IMR-90 (cell line): ENCODE measurements around the gene IGFBP5. TPM values are rescaled to one million over a fixed set of nuclear protein-coding genes. Genes with fewer than 3 reads are reported as not detected.
A peak's percentile ranks its signal among the peaks of the same experiment; 100 is the strongest.

Experiments
- ATAC-seq: fragments of 200-7000 bp; cut with Tn5 transposase; 2 replicates; pipeline ENCODE4 v1.9.1; 2020; ENCODE audit warnings: low read depth, mild to moderate bottlenecking, moderate library complexity
- BruUV-seq: library from RNA; stranded (reverse); fragments of 400-500 nt; replicated peaks from 2 replicates; lab custom pipeline; 2021; lab: Mats Ljungman, UMichigan
- CTCF ChIA-PET: fragments of 300-600 bp; formaldehyde crosslinking; extraction: SDS; loops from one replicate; lab custom pipeline; 2021; ENCODE audit warnings: antibody characterized with exemption; lab: Yijun Ruan, JAX
- POLR2A ChIA-PET: fragments of 300-600 bp; sonication (Branson Sonifier 250); formaldehyde crosslinking; loops from one replicate; lab custom pipeline; 2022; ENCODE audit warnings: antibody characterized with exemption; ENCODE audit not compliant: unreplicated experiment; lab: Charles Lee
- DNase-seq: peaks from one replicate; pipeline ENCODE4 v3.0.0; 2013
- H2AFZ ChIP-seq: replicated peaks from 2 replicates; pipeline ENCODE3; 2013; ENCODE audit warnings: low read length, mild to moderate bottlenecking; ENCODE audit not compliant: poor library complexity
- H2AK5ac ChIP-seq: 2 replicates; pipeline ENCODE4 v1.6.1; 2013; ENCODE audit warnings: low read depth, low read length, inconsistent platforms
- H2AK9ac ChIP-seq: replicated peaks from 2 replicates; pipeline ENCODE3; 2013; ENCODE audit warnings: mild to moderate bottlenecking, low read depth, low read length, moderate library complexity; ENCODE audit not compliant: poor library complexity
- H2BK120ac ChIP-seq: 2 replicates; pipeline ENCODE4 v1.6.1; 2013; ENCODE audit warnings: low read depth, low read length, inconsistent platforms
- H2BK15ac ChIP-seq: 3 replicates; pipeline ENCODE4 v1.6.1; 2013; ENCODE audit warnings: low read depth, low read length, inconsistent platforms
- H2BK20ac ChIP-seq: 2 replicates; pipeline ENCODE4 v1.6.1; 2013; ENCODE audit warnings: low read depth, mild to moderate bottlenecking, inconsistent platforms, low read length, moderate library complexity
- H2BK5ac ChIP-seq: 2 replicates; pipeline ENCODE4 v1.6.1; 2013; ENCODE audit warnings: mild to moderate bottlenecking, low read depth, low read length, inconsistent platforms; ENCODE audit not compliant: poor library complexity, severe bottlenecking
- H3K14ac ChIP-seq: replicated peaks from 2 replicates; pipeline ENCODE4 v1.6.1; 2013; ENCODE audit warnings: low read depth, low read length, inconsistent platforms
- H3K18ac ChIP-seq: 2 replicates; pipeline ENCODE4 v1.6.1; 2013; ENCODE audit warnings: low read depth, low read length, control low read depth
- H3K23ac ChIP-seq: 2 replicates; pipeline ENCODE4 v1.6.1; 2013; ENCODE audit warnings: low read depth, low read length, inconsistent platforms
- H3K27ac ChIP-seq: 2 replicates; pipeline ENCODE4 v1.5.1; 2013; ENCODE audit warnings: mild to moderate bottlenecking, control low read depth, low read length; ENCODE audit not compliant: insufficient read depth
- H3K27me3 ChIP-seq: 2 replicates; pipeline ENCODE4 v1.6.1; 2013; ENCODE audit warnings: low read length; ENCODE audit not compliant: control insufficient read depth, insufficient read depth
- H3K36me3 ChIP-seq: 2 replicates; pipeline ENCODE4 v1.6.1; 2013; ENCODE audit warnings: low read length, mixed read lengths; ENCODE audit not compliant: control insufficient read depth, insufficient read depth
- H3K4ac ChIP-seq: 2 replicates; pipeline ENCODE4 v1.6.1; 2013; ENCODE audit warnings: low read depth, low read length, inconsistent platforms
- H3K4me1 ChIP-seq: 2 replicates; pipeline ENCODE4 v1.6.1; 2013; ENCODE audit warnings: low read length, mixed read lengths; ENCODE audit not compliant: control insufficient read depth, insufficient read depth
- H3K4me2 ChIP-seq: 2 replicates; pipeline ENCODE4 v1.6.1; 2013; ENCODE audit warnings: low read depth, mild to moderate bottlenecking, control low read depth, low read length, moderate library complexity
- H3K4me3 ChIP-seq: 2 replicates; pipeline ENCODE4 v1.5.1; 2013; ENCODE audit warnings: low read depth, mild to moderate bottlenecking, control low read depth, low read length, moderate library complexity; ENCODE audit not compliant: insufficient read depth
- H3K56ac ChIP-seq: 2 replicates; pipeline ENCODE4 v1.6.1; 2013; ENCODE audit warnings: low read length, inconsistent platforms; ENCODE audit not compliant: insufficient read depth; ENCODE audit errors: extremely low read depth
- H3K79me1 ChIP-seq, 2 experiments: 2 replicates each; pipeline ENCODE4 v1.6.1; 2013; ENCODE audit warnings: low read length in 2 of 2, inconsistent platforms in 1 of 2, low read depth in 1 of 2
- H3K9ac ChIP-seq: 2 replicates; pipeline ENCODE4 v1.6.1; 2013; ENCODE audit warnings: low read depth, low read length, control low read depth
- H3K9me1 ChIP-seq: 2 replicates; pipeline ENCODE4 v1.6.1; 2013; ENCODE audit warnings: low read length, inconsistent platforms; ENCODE audit not compliant: insufficient read depth
- H3K9me3 ChIP-seq: 2 replicates; pipeline ENCODE4 v1.6.1; 2013; ENCODE audit warnings: low read length; ENCODE audit not compliant: control insufficient read depth, insufficient read depth
- H4K20me1 ChIP-seq: 2 replicates; pipeline ENCODE4 v1.6.1; 2013; ENCODE audit warnings: low read length, inconsistent platforms; ENCODE audit not compliant: insufficient read depth
- H4K5ac ChIP-seq: 2 replicates; pipeline ENCODE4 v1.6.1; 2013; ENCODE audit warnings: mild to moderate bottlenecking, low read depth, low read length, control low read depth
- H4K8ac ChIP-seq, 2 experiments: 2 replicates each; pipeline ENCODE4 v1.6.1; 2013; ENCODE audit warnings: low read depth in 2 of 2, low read length in 2 of 2, control low read depth in 1 of 2, inconsistent platforms in 1 of 2
- H4K91ac ChIP-seq: 2 replicates; pipeline ENCODE4 v1.6.1; 2013; ENCODE audit warnings: low read depth, low read length, inconsistent platforms; ENCODE audit not compliant: insufficient read depth
- BHLHE40 ChIP-seq: fragments of 150-350 bp; IDR thresholded peaks from 2 replicates; pipeline ENCODE4 v1.6.1; 2016; ENCODE audit warnings: mild to moderate bottlenecking, low read depth, low read length
- CEBPB ChIP-seq: IDR thresholded peaks from 2 replicates; pipeline ENCODE4 v1.6.1; 2012; ENCODE audit warnings: low read depth, low read length, improper control_type of control experiment
- CHD1 ChIP-seq: IDR thresholded peaks from 2 replicates; pipeline ENCODE4 v1.6.1; 2012; ENCODE audit warnings: low read depth, low read length, improper control_type of control experiment
- FOS ChIP-seq: fragments of 150-350 bp; IDR thresholded peaks from 2 replicates; pipeline ENCODE4 v1.6.1; 2016; ENCODE audit warnings: low read depth, low read length
- MAZ ChIP-seq: IDR thresholded peaks from 2 replicates; pipeline ENCODE4 v1.6.1; 2012; ENCODE audit warnings: low read depth, mild to moderate bottlenecking, low read length, improper control_type of control experiment, moderate library complexity, borderline replicate concordance
- MXI1 ChIP-seq: IDR thresholded peaks from 2 replicates; pipeline ENCODE4 v1.6.1; 2012; ENCODE audit warnings: low read depth, mild to moderate bottlenecking, low read length, moderate library complexity, borderline replicate concordance
- RCOR1 ChIP-seq: IDR thresholded peaks from 2 replicates; pipeline ENCODE4 v1.6.1; 2012; ENCODE audit warnings: mild to moderate bottlenecking, low read length, improper control_type of control experiment; ENCODE audit not compliant: insufficient replicate concordance
- SMC3 ChIP-seq: fragments of 150-350 bp; IDR thresholded peaks from 2 replicates; pipeline ENCODE4 v1.6.1; 2016; ENCODE audit warnings: low read depth, mild to moderate bottlenecking, antibody characterized with exemption, low read length, moderate library complexity
- USF2 ChIP-seq: fragments of 150-350 bp; IDR thresholded peaks from 2 replicates; pipeline ENCODE4 v1.6.1; 2017; ENCODE audit warnings: mild to moderate bottlenecking, antibody characterized with exemption, low read length, low read depth
- WGBS, 2 experiments: methylation state at CpG; one replicate each; pipeline versions ENCODE4 v1.1.5 to v1.1.7; 2013; ENCODE audit warnings: missing lambda C conversion rate in 2 of 2; ENCODE audit not compliant: insufficient read length in 1 of 2; ENCODE audit errors: extremely low coverage in 2 of 2; 5-methylcytosine and 5-hydroxymethylcytosine counted together
- dilution Hi-C: fragments of 300-500 bp; cut with HindIII; formaldehyde crosslinking; loops from one replicate; pipeline ENCODE4 v1.14.3; 2018; ENCODE audit warnings: low sequenced_read_pairs; ENCODE audit not compliant: unreplicated experiment
- in situ Hi-C: fragments of 300-500 bp; cut with MboI; formaldehyde crosslinking; loops from 3 replicates; pipeline ENCODE4 v1.14.3; 2019; ENCODE audit warnings: low sequenced_read_pairs, inconsistent platforms, mixed read lengths
- intact Hi-C: fragments of 100-400 bp; cut with micrococcal nuclease; formaldehyde crosslinking; loops from 2 replicates; pipeline ENCODE4 v1.10.0; 2022
- polyA plus RNA-seq, 3 experiments: library from polyadenylated mRNA; depleted of rRNA; stranded (reverse); fragments of >200 nt; gene quantifications; 2 replicates each; pipeline ENCODE4 v1.2.3, GENCODE V29; 2012; ENCODE audit warnings: low replicate concordance in 1 of 3
- total RNA-seq: library from RNA; depleted of rRNA; stranded (reverse); fragments of >200 nt; gene quantifications from 2 replicates; pipeline ENCODE4 v1.2.3, GENCODE V29; 2012

The IGFBP5 gene
- total and polyA plus RNA-seq, 2 of the 4 experiments (the other 2 are of a cell fraction), result 392 to 1,339 TPM

- Histone ChIP-seq H3K9me3 (no peaks in the 10 kb centered on the region), H2BK15ac (peak overlapping the region; percentile 60; the same call in 2 of the 3 replicates), H4K5ac (peak overlapping the region; percentile 67), H3K27me3 (no peaks in the 10 kb centered on the region), H2AFZ (peak overlapping the region; percentile 76), H3K9ac (peak overlapping the region; percentile 60; the same call in 1 of the 2 replicates), H4K8ac (peak overlapping the region; percentile 23 to 87; a peak in 3 of 4 replicates), H2BK5ac (peak overlapping the region; percentile 81), H2BK20ac (peak overlapping the region; percentile 99), H2BK120ac (peak overlapping the region; percentile 98), H2AK9ac (peak overlapping the region; percentile 70), H3K14ac (peak overlapping the region; percentile 98), H3K36me3 (no peaks in the 10 kb centered on the region), H4K20me1 (no peaks in the 10 kb centered on the region), H3K23ac (peak overlapping the region; percentile 99), H2AK5ac (peak overlapping the region; percentile 91), H3K4ac (peak overlapping the region; percentile 98), H4K91ac (peak overlapping the region; percentile 91), H3K56ac (peak overlapping the region; percentile 79), H3K18ac (peak overlapping the region; percentile 95), H3K27ac (peak overlapping the region; percentile 95), H3K9me1 (peaks cover 17% of the 10 kb centered on the region), H3K79me1 (no peaks in the 10 kb centered on the region), H3K4me3 (no peak overlapping the region), H3K4me1 (peaks cover 30% of the 10 kb centered on the region), H3K4me2 (peak overlapping the region; percentile 22)
- ChIA-PET POLR2A (no interaction called here), CTCF (interaction anchor here (0.8 to 1.3 kb wide), 4 partner anchors 18 to 425 kb away, joined by 3 to 4 read pairs (median 4); no protein-coding TSS in a partner anchor)
- 40% methylated on average over 1 of the region's 6 CpGs; no CpG with 5 or more reads in 1 of the 2 experiments for WGBS, 2 experiments
- BruUV-seq, result no TSS peak
- in situ Hi-C loops, result no loop called here
- intact Hi-C loops, result no loop called here
- peak; percentile 88 for ATAC-seq
- dilution Hi-C loops, result no loop called here
- TF ChIP-seq MXI1, result no peak
- 0 out of 2 replicates have a peak, but pooled peaks have one; percentile 32 for TF ChIP-seq FOS
- TF ChIP-seq USF2, result peak; percentile 97
- no peak for TF ChIP-seq MAZ
- TF ChIP-seq CEBPB, result peak; percentile 30; the same call in 1 of the 2 replicates
- no peak for TF ChIP-seq RCOR1
- no peak for TF ChIP-seq CHD1
- no peak for TF ChIP-seq SMC3
- TF ChIP-seq BHLHE40, result peak; percentile 94
- DNase-seq, result peak; percentile 93
Observed at GRCh38 chr2:216740557-216741222, 45.3 kb upstream of the IGFBP5 start.
